CD14-positive monocyte (primary cell): ENCODE results near the gene SIK3. TPM values are rescaled to one million over a fixed set of nuclear protein-coding genes. Genes with fewer than 3 reads are reported as not detected.

Experiments
- DNase-seq, 3 donors: peaks; one replicate each; pipeline ENCODE4 v3.0.0-alpha.2; 2011 to 2022
- H2AFZ ChIP-seq: 2 replicates; pipeline ENCODE4 v1.6.0; 2012; ENCODE audit warnings: mild to moderate bottlenecking, low read depth, low read length, inconsistent platforms; ENCODE audit not compliant: insufficient read depth, poor library complexity, severe bottlenecking
- H3K27ac ChIP-seq, 2 donors: 1 replicate in 1 of 2; 2 replicates in 1 of 2; pipeline ENCODE4 v1.5.1; 2012 to 2013; ENCODE audit warnings: low read length in 2 of 2, control low read depth in 1 of 2, inconsistent platforms in 1 of 2, low read depth in 1 of 2, mild to moderate bottlenecking in 1 of 2
- H3K27me3 ChIP-seq, 2 donors: one replicate each; pipeline versions ENCODE4 v1.6.0 to v1.6.1; 2011 to 2013; ENCODE audit warnings: low read length in 2 of 2; ENCODE audit not compliant: control insufficient read depth in 2 of 2, insufficient read depth in 2 of 2
- H3K36me3 ChIP-seq, 2 donors: replicated peaks in 1 of 2; 1 replicate in 1 of 2; 2 replicates in 1 of 2; pipeline versions ENCODE4 v1.5.1 to v1.6.1; 2012 to 2013; ENCODE audit warnings: low read length in 2 of 2, control low read depth in 1 of 2, inconsistent platforms in 1 of 2, mild to moderate bottlenecking in 1 of 2; ENCODE audit not compliant: insufficient read depth in 2 of 2, control insufficient read depth in 1 of 2
- H3K4me1 ChIP-seq, 2 donors: 1 replicate in 1 of 2; 2 replicates in 1 of 2; pipeline versions ENCODE4 v1.5.1 to v1.6.1; 2012 to 2013; ENCODE audit warnings: low read length in 2 of 2, control low read depth in 1 of 2, inconsistent platforms in 1 of 2, mild to moderate bottlenecking in 1 of 2, moderate library complexity in 1 of 2; ENCODE audit not compliant: insufficient read depth in 2 of 2, control insufficient read depth in 1 of 2
- H3K4me2 ChIP-seq: replicated peaks from 2 replicates; pipeline ENCODE3; 2012; ENCODE audit warnings: low read length, moderate library complexity, mild to moderate bottlenecking; ENCODE audit not compliant: poor library complexity, severe bottlenecking; ENCODE audit errors: extremely low read depth
- H3K4me3 ChIP-seq, 3 experiments: fragments of 200-600 bp in 1 of 3; sonication (generic) in 1 of 3; replicated peaks in 1 of 3; 1 replicate in 2 of 3; 2 replicates in 1 of 3; pipeline ENCODE4 v1.5.1; 2011 to 2013; ENCODE audit warnings: low read length in 3 of 3, mild to moderate bottlenecking in 3 of 3, control low read depth in 2 of 3, low read depth in 2 of 3, inconsistent platforms in 1 of 3, moderate library complexity in 1 of 3
- H3K79me2 ChIP-seq: 2 replicates; pipeline ENCODE4 v1.6.0; 2012; ENCODE audit warnings: mild to moderate bottlenecking, control low read depth, inconsistent platforms, low read length, moderate library complexity; ENCODE audit not compliant: insufficient read depth
- H3K9ac ChIP-seq: 2 replicates; pipeline ENCODE4 v1.6.0; 2017; ENCODE audit warnings: low read length, mild to moderate bottlenecking; ENCODE audit not compliant: insufficient read depth, poor library complexity, severe bottlenecking
- H3K9me3 ChIP-seq, 2 donors: replicated peaks in 1 of 2; 1 replicate in 1 of 2; 2 replicates in 1 of 2; pipeline versions ENCODE4 v1.5.1 to v1.6.1; 2012 to 2013; ENCODE audit warnings: low read length in 2 of 2, control low read depth in 1 of 2; ENCODE audit not compliant: control insufficient read depth in 1 of 2, insufficient read depth in 1 of 2
- H4K20me1 ChIP-seq: 2 replicates; pipeline ENCODE4 v1.6.0; 2012; ENCODE audit warnings: mild to moderate bottlenecking, low read length, control low read depth, moderate library complexity; ENCODE audit not compliant: insufficient read depth
- H3K27ac Mint-ChIP-seq, 7 donors: one replicate each; pipeline ENCODE4 v1.8.0; 2020; ENCODE audit warnings: mild to moderate bottlenecking in 7 of 7, mixed read lengths in 7 of 7, moderate library complexity in 6 of 7, inconsistent platforms in 2 of 7
- H3K27me3 Mint-ChIP-seq, 3 donors: one replicate each; pipeline ENCODE4 v1.8.0; 2021 to 2022; ENCODE audit warnings: low read depth in 3 of 3, mild to moderate bottlenecking in 3 of 3, mixed read lengths in 3 of 3, moderate library complexity in 3 of 3, inconsistent platforms in 1 of 3
- H3K36me3 Mint-ChIP-seq, 2 donors: one replicate each; pipeline ENCODE4 v1.8.0; 2020; ENCODE audit warnings: mixed read lengths in 2 of 2, inconsistent platforms in 1 of 2, mild to moderate bottlenecking in 1 of 2
- H3K4me1 Mint-ChIP-seq: one replicate; pipeline ENCODE4 v1.8.0; 2020; ENCODE audit warnings: mild to moderate bottlenecking, mixed read lengths
- H3K4me3 Mint-ChIP-seq, 2 donors: one replicate each; pipeline ENCODE4 v1.8.0; 2020; ENCODE audit warnings: mild to moderate bottlenecking in 2 of 2, mixed read lengths in 2 of 2, moderate library complexity in 1 of 2
- H3K9me3 Mint-ChIP-seq, 7 donors: one replicate each; pipeline ENCODE4 v1.8.0; 2020 to 2022; ENCODE audit warnings: mixed read lengths in 7 of 7, mild to moderate bottlenecking in 6 of 7, moderate library complexity in 6 of 7, inconsistent platforms in 2 of 7
- WGBS: methylation state at CpG from one replicate; pipeline ENCODE4 v1.1.5; 2013; ENCODE audit warnings: missing lambda C conversion rate; ENCODE audit not compliant: insufficient coverage; 5-methylcytosine and 5-hydroxymethylcytosine counted together
- intact Hi-C, 2 donors: fragments of 100-400 bp; cut with micrococcal nuclease; formaldehyde crosslinking; loops; one replicate each; pipeline versions ENCODE4 v1.15.0 to v1.15.1; 2023
- polyA plus RNA-seq, 3 donors: library from polyadenylated mRNA; depleted of rRNA in 1 of 3; unstranded in 2 of 3; stranded (reverse) in 1 of 3; fragments of 300-500 nt in 2 of 3; fragments of >200 nt in 1 of 3; fragmentation: Illumina TruSeq in 2 of 3; gene quantifications; 1 replicate in 2 of 3; 2 replicates in 1 of 3; pipeline ENCODE4 v1.2.3, GENCODE V29; 2012 to 2021
- TF ChIP-seq, protein P1 (sequence below): fragments of 200-600 bp; IDR thresholded peaks from one replicate; pipeline ENCODE4 v1.8.0; 2022; ENCODE audit warnings: antibody characterized with exemption, mild to moderate bottlenecking

SIK3 gene
- polyA plus RNA-seq, 3 donors = 18.3 to 142 (median 20.0) TPM

DNA sequence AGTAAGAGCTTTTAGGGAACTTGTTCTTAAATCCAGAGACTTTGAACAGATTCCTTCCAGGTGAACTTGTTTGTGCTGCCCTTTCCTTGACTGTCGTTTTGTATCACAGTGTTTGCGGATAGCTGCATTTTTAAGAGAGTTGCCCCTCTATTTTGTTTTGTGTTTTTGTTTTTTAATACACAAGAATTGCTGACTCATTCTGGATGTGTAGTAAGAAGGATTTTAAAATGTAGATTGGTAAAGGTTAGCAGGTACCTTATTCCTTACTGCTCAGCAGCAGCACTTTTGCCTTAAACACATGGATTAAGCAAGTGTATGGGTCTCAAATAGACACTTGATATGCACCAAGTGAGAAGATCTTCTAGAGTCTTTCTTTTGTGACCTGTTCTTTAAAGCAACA, 297.6 kb downstream of the SIK3 start:
- no peaks in the 10 kb centered on the region for H3K36me3 ChIP-seq
- intact Hi-C loops = no loop called here
- no peak for DNase-seq
- TF ChIP-seq, protein P1, sequence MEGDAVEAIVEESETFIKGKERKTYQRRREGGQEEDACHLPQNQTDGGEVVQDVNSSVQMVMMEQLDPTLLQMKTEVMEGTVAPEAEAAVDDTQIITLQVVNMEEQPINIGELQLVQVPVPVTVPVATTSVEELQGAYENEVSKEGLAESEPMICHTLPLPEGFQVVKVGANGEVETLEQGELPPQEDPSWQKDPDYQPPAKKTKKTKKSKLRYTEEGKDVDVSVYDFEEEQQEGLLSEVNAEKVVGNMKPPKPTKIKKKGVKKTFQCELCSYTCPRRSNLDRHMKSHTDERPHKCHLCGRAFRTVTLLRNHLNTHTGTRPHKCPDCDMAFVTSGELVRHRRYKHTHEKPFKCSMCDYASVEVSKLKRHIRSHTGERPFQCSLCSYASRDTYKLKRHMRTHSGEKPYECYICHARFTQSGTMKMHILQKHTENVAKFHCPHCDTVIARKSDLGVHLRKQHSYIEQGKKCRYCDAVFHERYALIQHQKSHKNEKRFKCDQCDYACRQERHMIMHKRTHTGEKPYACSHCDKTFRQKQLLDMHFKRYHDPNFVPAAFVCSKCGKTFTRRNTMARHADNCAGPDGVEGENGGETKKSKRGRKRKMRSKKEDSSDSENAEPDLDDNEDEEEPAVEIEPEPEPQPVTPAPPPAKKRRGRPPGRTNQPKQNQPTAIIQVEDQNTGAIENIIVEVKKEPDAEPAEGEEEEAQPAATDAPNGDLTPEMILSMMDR = no peak
- Mint-ChIP-seq H3K27ac (no peak overlapping the region), H3K9me3 (peaks cover 0 to 2% (median 0%) of the 10 kb centered on the region in 7 donors), H3K27me3 (peaks cover 0 to 6% (median 1%) of the 10 kb centered on the region in 3 donors), H3K36me3 (no peaks in the 10 kb centered on the region), H3K4me3 (no peak overlapping the region), H3K4me1 (no peaks in the 10 kb centered on the region)
- no peaks in the 10 kb centered on the region for H3K9me3 ChIP-seq
- no peaks in the 10 kb centered on the region for H3K4me1 ChIP-seq
- H3K79me2 ChIP-seq = no peaks in the 10 kb centered on the region
- H4K20me1 ChIP-seq = no peaks in the 10 kb centered on the region
- no CpG with 5 or more reads among the region's 2 CpGs for WGBS
- no peaks in the 10 kb centered on the region for H3K27me3 ChIP-seq
- H3K27ac ChIP-seq = no peak overlapping the region
- H2AFZ ChIP-seq = no peak overlapping the region
- H3K4me2 ChIP-seq = no peak overlapping the region
- no peak overlapping the region for H3K4me3 ChIP-seq
- no peak overlapping the region for H3K9ac ChIP-seq

DNA sequence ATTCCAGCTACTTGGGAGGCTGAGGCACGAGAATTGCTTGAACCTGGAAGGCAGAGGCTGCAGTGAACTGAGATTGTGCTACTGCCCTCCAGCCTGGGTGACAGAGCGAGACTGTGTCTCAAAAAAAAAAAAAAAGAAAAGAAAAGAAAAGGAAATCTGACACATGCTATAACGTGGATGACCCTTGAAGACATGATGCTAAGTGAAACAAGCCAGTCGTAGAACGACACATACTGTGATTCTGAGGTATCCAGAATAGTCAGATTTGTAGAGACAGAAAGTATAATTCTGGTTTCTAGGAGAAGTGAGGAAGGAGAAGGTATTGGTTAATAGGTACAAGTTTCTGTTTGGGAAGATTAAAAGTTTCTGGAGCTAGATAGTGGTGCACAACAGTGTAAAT, 299.9 kb downstream of the SIK3 start:
- no peak overlapping the region for H3K4me3 ChIP-seq
- Mint-ChIP-seq H3K27me3 (peaks cover 0 to 6% (median 0%) of the 10 kb centered on the region in 3 donors), H3K9me3 (peaks cover 0 to 2% (median 0%) of the 10 kb centered on the region in 7 donors), H3K27ac (no peak overlapping the region), H3K36me3 (no peaks in the 10 kb centered on the region), H3K4me3 (peak overlapping the region in 1 of 2 donors; percentile 6), H3K4me1 (peaks cover 2% of the 10 kb centered on the region)
- no peaks in the 10 kb centered on the region for H3K9me3 ChIP-seq
- no peaks in the 10 kb centered on the region for H3K27me3 ChIP-seq
- no peaks in the 10 kb centered on the region for H3K79me2 ChIP-seq
- H3K4me2 ChIP-seq = no peak overlapping the region
- no peak overlapping the region for H2AFZ ChIP-seq
- H4K20me1 ChIP-seq = no peaks in the 10 kb centered on the region
- TF ChIP-seq, protein P1 = no peak
- no peaks in the 10 kb centered on the region for H3K4me1 ChIP-seq
- intact Hi-C loops = loop anchor here in 1 of 2 donors (5.0 kb wide), 1 partner anchor 309 kb away; no protein-coding TSS in a partner anchor
- H3K36me3 ChIP-seq = no peaks in the 10 kb centered on the region
- DNase-seq = no peak
- no peak overlapping the region for H3K27ac ChIP-seq
- H3K9ac ChIP-seq = no peak overlapping the region
- 84% methylated on average over 5 of the region's 5 CpGs for WGBS
